HG02973 (cell line): ENCODE data around the gene FCGR3B.
"Not testable (repeated sequence)": the region's sequence is repeated elsewhere in the genome, so short reads cannot be mapped to it uniquely, and the experiment has no call there.

Source experiments
- ATAC-seq: cut with Tn5 transposase; IDR thresholded peaks from one replicate; pipeline ENCODE4 v1.9.1; 2021; ENCODE audit warnings: moderate library complexity; ENCODE audit not compliant: unreplicated experiment

The FCGR3B gene

GRCh38 chr1:161639203-161639602 is 8.2 kb upstream of the FCGR3B start:
- ATAC-seq: not testable (repeated sequence)

GRCh38 chr1:161638251-161638993 is 7.4 kb upstream of the FCGR3B start:
- not testable (repeated sequence) for ATAC-seq

- ATAC-seq: not testable (repeated sequence)
Measured at GRCh38 chr1:161636976-161637375, 6.0 kb upstream of the FCGR3B start.

GRCh38 chr1:161636189-161636782 is 5.3 kb upstream of the FCGR3B start:
- ATAC-seq: not testable (repeated sequence)

GRCh38 chr1:161634993-161635392 is 4.0 kb upstream of the FCGR3B start:
- not testable (repeated sequence) for ATAC-seq

- not testable (repeated sequence) for ATAC-seq
Measured at GRCh38 chr1:161630128-161630742, 741 bp downstream of the FCGR3B start.

- not testable (repeated sequence) for ATAC-seq
Measured at GRCh38 chr1:161626445-161627146, 4.4 kb downstream of the FCGR3B start.

- not testable (repeated sequence) for ATAC-seq
Measured at GRCh38 chr1:161624605-161625004, 6.4 kb downstream of the FCGR3B start.

- not testable (repeated sequence) for ATAC-seq
Measured at GRCh38 chr1:161623401-161624051, 7.5 kb downstream of the FCGR3B start.

GRCh38 chr1:161622054-161622453 is 8.9 kb downstream of the FCGR3B start:
- peak; percentile 27 for ATAC-seq

GRCh38 chr1:161621181-161622000 is 9.6 kb downstream of the FCGR3B start:
- ATAC-seq: peak; percentile 44

- not testable (repeated sequence) for ATAC-seq
Measured at GRCh38 chr1:161620399-161620798, 10.6 kb downstream of the FCGR3B start.

- ATAC-seq: not testable (repeated sequence)
Measured at GRCh38 chr1:161618517-161618916, 12.5 kb downstream of the FCGR3B start.

GRCh38 chr1:161616417-161616816 is 14.6 kb downstream of the FCGR3B start:
- not testable (repeated sequence) for ATAC-seq

GRCh38 chr1:161613142-161613514 is 17.8 kb downstream of the FCGR3B start:
- ATAC-seq: not testable (repeated sequence)

- ATAC-seq: peak; percentile 75
Measured at GRCh38 chr1:161612322-161613141, 18.4 kb downstream of the FCGR3B start.

GRCh38 chr1:161611866-161612321 is 19.1 kb downstream of the FCGR3B start:
- not testable (repeated sequence) for ATAC-seq

GRCh38 chr1:161610198-161610597 is 20.8 kb downstream of the FCGR3B start:
- ATAC-seq: not testable (repeated sequence)
